ENCODE measurements around the gene OVCA2. TPM values are rescaled to one million over a fixed set of nuclear protein-coding genes. Genes with fewer than 3 reads are reported as not detected.

OVCA2 gene
- polyA plus RNA-seq, 2 of the 4 experiments (the other 2 are of a cell fraction), result 54.6 to 66.3 TPM

- no peaks in the 10 kb centered on the region for H3K9me3 ChIP-seq
- FAIRE-seq (no peak), ATAC-seq (no peak), DNase-seq (ENCODE audit: low read depth in 1 of 2, low spot score in 1 of 2) (no peak)
- H3K4me2 ChIP-seq, result no peak overlapping the region
- H3K4me1 ChIP-seq, result no peaks in the 10 kb centered on the region
- TF ChIP-seq HDAC2 (IDR thresholded peaks at IDR 0.05) (no peak), MAZ (IDR thresholded peaks at IDR 0.05; ENCODE audit: borderline replicate concordance, low read depth, low read length) (no peak)
- 85% methylated on average over 16 of the region's 16 CpGs for WGBS (ENCODE audit: missing lambda C conversion rate)
- no peak overlapping the region for H3K27ac ChIP-seq
- no peak overlapping the region for H3K4me3 ChIP-seq
- CTCF ChIA-PET, result interaction anchor here (1.2 to 16.6 kb wide), 9 partner anchors 7 to 218 kb away, joined by 3 to 217 read pairs (median 7); partner anchors contain the start of gene HIC1
- POLR2A ChIA-PET, result no interaction called here
Measured at GRCh38 chr17:2063261-2064146, 21.7 kb downstream of the OVCA2 start.

DNA sequence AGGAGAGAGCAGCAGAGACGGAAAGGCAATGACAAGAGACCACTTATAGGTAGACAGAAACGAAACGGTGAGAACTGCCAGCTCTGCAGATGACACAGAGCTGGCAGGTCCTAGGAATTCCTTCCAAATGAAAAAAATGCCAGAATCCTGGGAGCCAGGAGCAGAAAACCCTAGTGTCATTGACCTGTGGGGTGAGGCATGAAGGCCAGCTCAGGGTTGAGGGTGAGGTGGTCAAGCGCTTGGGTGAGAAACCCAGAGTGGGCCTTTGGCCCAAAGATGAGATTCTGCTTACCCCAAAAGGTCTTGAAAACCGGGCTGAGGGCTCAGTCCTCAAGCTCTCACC, 22.3 kb downstream of the OVCA2 start:
- ChIA-PET CTCF (interaction anchor here (0.9 to 16.6 kb wide), 12 partner anchors 7 to 218 kb away, joined by 3 to 217 read pairs (median 5); partner anchors contain the start of gene HIC1), POLR2A (no interaction called here)
- DNase-seq (ENCODE audit: low read depth in 1 of 2, low spot score in 1 of 2) (no peak), FAIRE-seq (no peak), ATAC-seq (no peak)
- TF ChIP-seq NPAS2 (CRISPR knock-in tag; IDR thresholded peaks at IDR 0.05; ENCODE audit: borderline replicate concordance), result no peak
- TF ChIP-seq SMC3 (IDR thresholded peaks at IDR 0.05), result no peak
- TF ChIP-seq POLR2AphosphoS2 (conservative IDR thresholded peaks at IDR 0.05; ENCODE audit: low read length), result no peak
- TF ChIP-seq POLR2A (IDR thresholded peaks at IDR 0.05; ENCODE audit: low read length), result no peak
- TF ChIP-seq CHD4 (IDR thresholded peaks at IDR 0.05; ENCODE audit: borderline replicate concordance), result no peak
- no peak for TF ChIP-seq NR3C1 (IDR thresholded peaks at IDR 0.05)
- TF ChIP-seq MAZ (IDR thresholded peaks at IDR 0.05; ENCODE audit: borderline replicate concordance, low read depth, low read length), result no peak
- no peak for TF ChIP-seq HEYL (CRISPR knock-in tag; IDR thresholded peaks at IDR 0.05)
- TF ChIP-seq NFE2L2 (conservative IDR thresholded peaks at IDR 0.05; ENCODE audit: low read length), result no peak
- no peak for TF ChIP-seq HOXB13 (CRISPR knock-in tag; IDR thresholded peaks at IDR 0.05; ENCODE audit: low read depth)
- no peak for TF ChIP-seq MAX (IDR thresholded peaks at IDR 0.05)
- no peak for TF ChIP-seq ATOH8 (CRISPR knock-in tag; IDR thresholded peaks at IDR 0.05; ENCODE audit: low read depth)
- no peak for TF ChIP-seq HES2 (IDR thresholded peaks at IDR 0.05)
- no peak for TF ChIP-seq EHF (CRISPR knock-in tag; IDR thresholded peaks at IDR 0.05)
- no peak for TF ChIP-seq CBX8 (IDR thresholded peaks at IDR 0.05)
- no peak for TF ChIP-seq BHLHE40 (IDR thresholded peaks at IDR 0.05; ENCODE audit: low read depth, low read length)
- TF ChIP-seq ESRRA (IDR thresholded peaks at IDR 0.05; ENCODE audit: borderline replicate concordance, low read length), result no peak
- no peak for TF ChIP-seq GATA3 (IDR thresholded peaks at IDR 0.05; ENCODE audit: borderline replicate concordance)
- no peak for TF ChIP-seq RFX5 (IDR thresholded peaks at IDR 0.05)
- no peak for TF ChIP-seq HDAC2 (IDR thresholded peaks at IDR 0.05)
- 60% methylated on average over 5 of the region's 5 CpGs for WGBS (ENCODE audit: missing lambda C conversion rate)
- no peaks in the 10 kb centered on the region for H3K4me1 ChIP-seq
- no peak overlapping the region for H3K27ac ChIP-seq
- H3K4me3 ChIP-seq, result no peak overlapping the region
- H3K4me2 ChIP-seq, result no peak overlapping the region
- no peaks in the 10 kb centered on the region for H3K9me3 ChIP-seq

- no peak for FAIRE-seq
- WGBS (ENCODE audit: missing lambda C conversion rate), result 90% methylated on average over 6 of the region's 6 CpGs
- Histone ChIP-seq H3K4me3 (no peak overlapping the region), H3K27ac (no peak overlapping the region), H3K4me2 (no peak overlapping the region), H3K9me3 (no peaks in the 10 kb centered on the region), H3K4me1 (no peaks in the 10 kb centered on the region)
- CTCF ChIA-PET, result interaction anchor here (0.9 to 16.6 kb wide), 17 partner anchors 8 to 217 kb away, joined by 3 to 217 read pairs (median 5); partner anchors contain the start of gene HIC1
- DNase-seq (ENCODE audit: low read depth in 1 of 2, low spot score in 1 of 2), result no peak
- TF ChIP-seq BHLHE40 (IDR thresholded peaks at IDR 0.05; ENCODE audit: low read depth, low read length), result no peak
- no peak for TF ChIP-seq JUN (IDR thresholded peaks at IDR 0.05)
- TF ChIP-seq HEYL (CRISPR knock-in tag; IDR thresholded peaks at IDR 0.05), result no peak
- no peak for TF ChIP-seq TFCP2L1 (CRISPR knock-in tag; IDR thresholded peaks at IDR 0.05)
- TF ChIP-seq ESRRA (IDR thresholded peaks at IDR 0.05; ENCODE audit: borderline replicate concordance, low read length), result no peak
- TF ChIP-seq CTCF (IDR thresholded peaks at IDR 0.05), result no peak
- no peak for TF ChIP-seq ZSCAN20 (CRISPR knock-in tag; IDR thresholded peaks at IDR 0.05)
- no peak for TF ChIP-seq RFX5 (IDR thresholded peaks at IDR 0.05)
- no peak for TF ChIP-seq POLR2AphosphoS2 (conservative IDR thresholded peaks at IDR 0.05; ENCODE audit: low read length)
- POLR2A ChIA-PET, result no interaction called here
- peak; percentile 17 to 23; a peak in 3 of 6 replicates for ATAC-seq
Measured at GRCh38 chr17:2064520-2064971, 22.7 kb downstream of the OVCA2 start.

All from A549 (cell line).